Esophagus squamous epithelium (tissue), 4 donors: ENCODE data around the gene P4HA3.

Source experiments
- CTCF ChIP-seq, 6 experiments: fragments of 450-650 bp in 4 of 6; fragments of 200-600 bp in 2 of 6; sonication (generic) in 2 of 6; IDR thresholded peaks; one replicate each; pipeline ENCODE4 v1.5.1; 2016 to 2019; ENCODE audit warnings: antibody characterized with exemption in 6 of 6, mild to moderate bottlenecking in 4 of 6, moderate library complexity in 4 of 6
- POLR2A ChIP-seq, 4 donors: fragments of 450-650 bp; IDR thresholded peaks; one replicate each; pipeline ENCODE4 v1.6.1; 2017; ENCODE audit warnings: antibody characterized with exemption in 4 of 4, mild to moderate bottlenecking in 4 of 4, moderate library complexity in 3 of 4

GRCh38 chr11:74338963-74339362 lies 27.5 kb upstream of the P4HA3 start:
- TF ChIP-seq CTCF (IDR thresholded peaks at IDR 0.05) (no peak), POLR2A (IDR thresholded peaks at IDR 0.05) (no peak)
